Osteoblast (primary cell): Measurements from ENCODE around the gene SCAMP2. TPM values are rescaled to one million over a fixed set of nuclear protein-coding genes. Genes with fewer than 3 reads are reported as not detected.
A peak's percentile ranks its signal among the peaks of the same experiment; 100 is the strongest.

ENCODE experiments used
- DNase-seq: peaks from one replicate; pipeline ENCODE4 v3.0.0; 2011; ENCODE audit warnings: low spot score, mixed read lengths; ENCODE audit not compliant: insufficient read length; ENCODE audit errors: missing footprints
- H2AFZ ChIP-seq: 2 replicates; pipeline ENCODE4 v1.6.0; 2011; ENCODE audit warnings: mild to moderate bottlenecking, low read length
- H3K27ac ChIP-seq: 2 replicates; pipeline ENCODE4 v1.5.1; 2011; ENCODE audit warnings: mild to moderate bottlenecking, low read depth, low read length, moderate library complexity
- H3K27me3 ChIP-seq: 2 replicates; pipeline ENCODE4 v1.6.0; 2012; ENCODE audit warnings: mild to moderate bottlenecking, control low read depth, inconsistent platforms, low read length, moderate library complexity; ENCODE audit not compliant: insufficient read depth
- H3K36me3 ChIP-seq: 2 replicates; pipeline ENCODE4 v1.5.1; 2011; ENCODE audit warnings: mild to moderate bottlenecking, low read length, control low read depth, moderate library complexity; ENCODE audit not compliant: insufficient read depth
- H3K4me1 ChIP-seq: 2 replicates; pipeline ENCODE4 v1.5.1; 2011; ENCODE audit warnings: mild to moderate bottlenecking, low read length, control low read depth, moderate library complexity; ENCODE audit not compliant: insufficient read depth
- H3K4me2 ChIP-seq: 2 replicates; pipeline ENCODE4 v1.6.0; 2011; ENCODE audit warnings: mild to moderate bottlenecking, low read length; ENCODE audit not compliant: insufficient read depth
- H3K4me3 ChIP-seq: fragments of 200-600 bp; sonication (generic); 3 replicates; pipeline ENCODE4 v1.5.1; 2012; ENCODE audit warnings: mild to moderate bottlenecking, low read length, inconsistent platforms; ENCODE audit not compliant: insufficient read depth
- H3K79me2 ChIP-seq: 2 replicates; pipeline ENCODE4 v1.6.0; 2012; ENCODE audit warnings: mild to moderate bottlenecking, low read length, control low read depth, inconsistent platforms; ENCODE audit not compliant: insufficient read depth
- H3K9me3 ChIP-seq: 2 replicates; pipeline ENCODE4 v1.5.1; 2011; ENCODE audit warnings: low read depth, low read length, control low read depth
- H4K20me1 ChIP-seq: 2 replicates; pipeline ENCODE4 v1.6.0; 2012; ENCODE audit warnings: mild to moderate bottlenecking, low read length, control low read depth; ENCODE audit not compliant: insufficient read depth
- CTCF ChIP-seq: IDR thresholded peaks from 2 replicates; pipeline ENCODE4 v1.5.1; 2011; ENCODE audit warnings: mild to moderate bottlenecking, low read depth, low read length, moderate library complexity; ENCODE audit errors: extremely low read depth
- total RNA-seq: library from RNA; depleted of rRNA; stranded (reverse); fragments of >200 nt; gene quantifications from 2 replicates; pipeline ENCODE4 v1.2.3, GENCODE V29; 2012

Gene SCAMP2
- total RNA-seq, 1 donor = 23.9 TPM

DNA sequence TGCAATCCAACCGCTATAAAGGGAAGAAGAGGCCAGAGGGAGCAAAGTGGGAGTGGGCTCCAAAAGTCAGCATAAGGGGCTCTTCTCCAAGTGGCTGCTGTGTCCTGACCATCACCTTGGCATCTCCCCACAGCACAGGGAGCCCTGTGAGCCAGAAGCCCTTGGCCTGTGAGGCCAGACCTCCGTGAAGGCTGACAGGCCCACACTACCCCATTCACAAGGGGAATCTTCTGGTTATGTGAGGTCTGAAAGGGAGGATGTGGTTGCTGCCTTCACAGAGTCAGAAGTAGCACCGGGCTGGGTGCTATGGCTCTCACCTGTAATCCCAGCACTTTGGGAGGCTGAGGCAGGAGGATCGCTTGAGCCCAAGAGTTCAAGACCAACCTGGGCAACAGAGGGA, 27.6 kb downstream of the SCAMP2 start:
- peaks cover 9% of the 10 kb centered on the region for H4K20me1 ChIP-seq
- no peak for TF ChIP-seq CTCF
- peaks cover 27% of the 10 kb centered on the region for H3K36me3 ChIP-seq
- no peak overlapping the region for H2AFZ ChIP-seq
- H3K79me2 ChIP-seq = peaks cover 9% of the 10 kb centered on the region
- no peaks in the 10 kb centered on the region for H3K9me3 ChIP-seq
- no peak overlapping the region for H3K27ac ChIP-seq
- no peaks in the 10 kb centered on the region for H3K27me3 ChIP-seq
- H3K4me1 ChIP-seq = peaks cover 11% of the 10 kb centered on the region
- H3K4me2 ChIP-seq = no peak overlapping the region
- peak; percentile 58 for DNase-seq
- no peak overlapping the region for H3K4me3 ChIP-seq

DNA sequence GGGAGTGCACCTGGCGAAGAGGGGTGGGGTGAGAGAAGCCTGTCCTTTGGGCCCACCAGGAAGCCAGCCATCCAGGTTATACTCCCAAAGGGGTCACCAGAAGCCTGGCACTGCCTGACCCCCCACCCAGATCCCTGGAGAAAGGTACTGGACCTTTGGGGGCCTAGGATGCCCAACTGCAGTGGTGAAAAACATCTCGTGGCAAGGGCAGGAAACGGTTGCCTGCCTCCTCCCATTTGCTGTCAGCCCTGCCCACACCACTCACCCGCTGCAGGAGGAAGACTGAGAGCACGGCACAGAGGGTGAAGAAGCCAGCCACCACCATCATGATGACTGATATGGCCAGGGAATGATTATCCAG, 28.0 kb downstream of the SCAMP2 start:
- no peaks in the 10 kb centered on the region for H3K9me3 ChIP-seq
- no peak for TF ChIP-seq CTCF
- DNase-seq = no peak
- no peak overlapping the region for H2AFZ ChIP-seq
- H3K79me2 ChIP-seq = peaks cover 9% of the 10 kb centered on the region
- no peak overlapping the region for H3K4me3 ChIP-seq
- no peaks in the 10 kb centered on the region for H3K27me3 ChIP-seq
- H4K20me1 ChIP-seq = peaks cover 9% of the 10 kb centered on the region
- peaks cover 11% of the 10 kb centered on the region for H3K4me1 ChIP-seq
- peaks cover 25% of the 10 kb centered on the region for H3K36me3 ChIP-seq
- no peak overlapping the region for H3K4me2 ChIP-seq
- no peak overlapping the region for H3K27ac ChIP-seq

DNA sequence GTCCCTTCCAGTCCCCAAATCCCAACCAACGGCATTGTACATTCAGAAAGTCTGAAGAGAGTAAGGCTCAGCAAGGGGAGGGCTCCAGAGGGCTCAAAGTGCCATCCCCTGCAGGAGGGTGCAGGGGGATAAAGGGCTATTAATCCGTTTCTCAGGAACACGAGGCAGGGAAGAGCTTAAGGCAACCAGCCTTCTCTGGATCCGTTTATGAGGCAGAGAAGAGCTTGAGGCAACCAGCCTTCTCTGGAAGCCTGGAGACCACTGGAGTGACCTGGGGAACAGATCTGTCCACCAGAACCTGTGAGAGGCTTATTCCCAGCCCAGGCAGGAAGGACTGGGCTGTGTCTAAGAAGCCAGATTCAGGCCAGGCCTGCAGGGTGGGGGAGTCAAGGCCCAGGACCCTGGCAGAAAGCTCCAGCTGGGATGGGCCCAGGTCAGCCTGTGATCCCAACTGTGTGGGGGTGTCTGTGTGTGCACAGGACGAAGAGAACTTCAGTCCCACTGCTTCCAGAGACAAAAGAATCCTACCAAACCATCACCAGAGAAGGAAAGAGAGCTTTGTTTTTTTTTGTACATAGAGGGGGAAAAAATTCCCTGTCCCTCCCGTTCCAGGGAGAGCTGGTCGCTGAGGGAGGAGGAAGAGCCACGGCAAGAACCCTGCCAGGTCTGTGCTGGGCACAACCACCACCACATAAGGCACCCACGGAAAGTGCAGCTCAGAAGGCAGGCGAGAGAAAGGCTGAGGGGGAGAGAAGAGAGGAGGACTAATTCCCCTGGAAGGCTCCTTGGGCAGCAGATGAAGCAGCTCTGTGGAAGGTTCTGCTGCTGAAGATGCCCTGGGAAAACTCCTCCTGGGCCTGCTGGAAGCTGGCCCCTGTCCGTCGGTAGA, 28.6 kb downstream of the SCAMP2 start:
- Histone ChIP-seq H3K36me3 (peaks cover 19% of the 10 kb centered on the region), H2AFZ (no peak overlapping the region), H3K27ac (peak overlapping the region; percentile 12), H3K9me3 (no peaks in the 10 kb centered on the region), H4K20me1 (peaks cover 9% of the 10 kb centered on the region), H3K4me2 (no peak overlapping the region), H3K4me3 (no peak overlapping the region), H3K4me1 (peaks cover 11% of the 10 kb centered on the region), H3K27me3 (no peaks in the 10 kb centered on the region), H3K79me2 (peaks cover 9% of the 10 kb centered on the region)
- no peak for TF ChIP-seq CTCF
- DNase-seq = peak; percentile 73

GRCh38 chr15:74843891-74844299, 29.3 kb downstream of the SCAMP2 start:
- Histone ChIP-seq H3K9me3 (no peaks in the 10 kb centered on the region), H3K79me2 (peaks cover 9% of the 10 kb centered on the region), H4K20me1 (peaks cover 9% of the 10 kb centered on the region), H3K36me3 (peaks cover 17% of the 10 kb centered on the region), H2AFZ (no peak overlapping the region), H3K27ac (peak overlapping the region; percentile 80), H3K4me1 (peaks cover 11% of the 10 kb centered on the region), H3K27me3 (no peaks in the 10 kb centered on the region), H3K4me2 (peak overlapping the region; percentile 86), H3K4me3 (no peak overlapping the region)
- DNase-seq = peak; percentile 58
- TF ChIP-seq CTCF = no peak
